ENCODE results near the gene SLC10A1. TPM values are rescaled to one million over a fixed set of nuclear protein-coding genes. Genes with fewer than 3 reads are reported as not detected.

The SLC10A1 gene
- total RNA-seq, 1 experiment from 2014 or later: not detected

GRCh38 chr14:69794791-69795190 is 2.2 kb downstream of the SLC10A1 start:
- Histone ChIP-seq H3T11ph (ENCODE audit: low read length) (no peak overlapping the region), H3K4ac (ENCODE audit: low read depth, low read length) (no peak overlapping the region), H3K4me2 (ENCODE audit: insufficient read depth, insufficient read length, low read length) (no peak overlapping the region), H2BK5ac (ENCODE audit: insufficient read length, low read length) (no peak overlapping the region), H4K5ac (ENCODE audit: insufficient read length, low read depth, low read length) (no peak overlapping the region), H3K9ac (ENCODE audit: extremely low read depth, insufficient read length, low read length) (no peak overlapping the region), H3K56ac (ENCODE audit: insufficient read length, low read depth, low read length) (no peak overlapping the region), H3K23ac (ENCODE audit: insufficient read length, low read depth, low read length) (no peak overlapping the region), H4K91ac (ENCODE audit: insufficient read length, low read depth, low read length) (no peak overlapping the region), H3K79me1 (ENCODE audit: insufficient read depth, low read depth, low read length, poor library complexity, severe bottlenecking) (no peaks in the 10 kb centered on the region), H3K14ac (ENCODE audit: insufficient read depth, low read length) (no peak overlapping the region), H2BK20ac (ENCODE audit: low read depth, low read length, poor library complexity, severe bottlenecking) (no peak overlapping the region), H3K18ac (ENCODE audit: insufficient read length, low read depth, low read length) (no peak overlapping the region), H3K9me3 (ENCODE audit: control insufficient read depth, low read depth, low read length) (no peaks in the 10 kb centered on the region), H3K79me2 (ENCODE audit: insufficient read depth, low read length) (no peaks in the 10 kb centered on the region), H3K4me1 (ENCODE audit: insufficient read depth, low read length) (peaks cover 5% of the 10 kb centered on the region; the same call in 1 of the 2 replicates), H2BK120ac (ENCODE audit: low read depth, low read length, poor library complexity, severe bottlenecking) (no peak overlapping the region), H3K27me3 (ENCODE audit: insufficient read depth, low read length) (no peaks in the 10 kb centered on the region), H3K23me2 (ENCODE audit: insufficient read length, low read depth, low read length, poor library complexity, severe bottlenecking) (no peaks in the 10 kb centered on the region), H2BK15ac (ENCODE audit: low read depth, low read length) (no peak overlapping the region), H2AK5ac (ENCODE audit: insufficient read length, low read length) (no peak overlapping the region), H3K27ac (ENCODE audit: insufficient read length, low read depth, low read length) (no peak overlapping the region), H2AFZ (ENCODE audit: low read length) (no peak overlapping the region), H4K20me1 (ENCODE audit: control insufficient read depth, insufficient read depth, insufficient read length) (no peaks in the 10 kb centered on the region), H2BK12ac (ENCODE audit: insufficient read length, low read depth, low read length) (no peak overlapping the region), H4K8ac (replicated peaks; ENCODE audit: insufficient read length, low read depth, low read length) (no peak overlapping the region)
- H3K27me3 Mint-ChIP-seq (ENCODE audit: low read depth): peaks cover 7% of the 10 kb centered on the region
- H3K27ac Mint-ChIP-seq: no peak overlapping the region
- no peaks in the 10 kb centered on the region for H3K36me3 Mint-ChIP-seq (ENCODE audit: insufficient read depth in 1 of 3, low read depth in 3 of 3)
- no CpG with 5 or more reads among the region's 3 CpGs for WGBS (ENCODE audit: extremely low coverage, insufficient read length, low lambda C conversion rate)
- no peak overlapping the region for H3K4me3 Mint-ChIP-seq
- peaks cover 10 to 18% of the 10 kb centered on the region in 2 experiments for H3K4me1 Mint-ChIP-seq
- H3K9me3 Mint-ChIP-seq: peaks cover 0 to 6% of the 10 kb centered on the region in 2 experiments; a peak in 3 of 5 replicates
- no peak for DNase-seq
- no peak for TF ChIP-seq CTCF (conservative IDR thresholded peaks at IDR 0.05)

Measured in H9 (cell line).